MCF 10A (cell line): Measurements from ENCODE around the gene SCAANT1. TPM values are rescaled to one million over a fixed set of nuclear protein-coding genes. Genes with fewer than 3 reads are reported as not detected.
A peak's percentile ranks its signal among the peaks of the same experiment; 100 is the strongest.

Experiments
- BruUV-seq: library from RNA; stranded (reverse); fragments of 400-500 nt; replicated peaks from 2 replicates; lab custom pipeline; 2021; lab: Mats Ljungman, UMichigan
- CTCF ChIA-PET: fragments of 300-600 bp; sonication (Branson Sonifier 250); formaldehyde crosslinking; extraction: SDS; loops from one replicate; lab custom pipeline; 2021; ENCODE audit warnings: antibody characterized with exemption, inconsistent platforms; lab: Yijun Ruan, JAX
- POLR2A ChIA-PET: fragments of 300-600, 350-650 bp; sonication (Branson Sonifier 250); formaldehyde crosslinking; extraction: SDS; loops from one replicate; lab custom pipeline; 2020; ENCODE audit warnings: antibody characterized with exemption, inconsistent platforms; lab: Yijun Ruan, JAX
- DNase-seq: peaks from one replicate; pipeline ENCODE4 v3.0.0-alpha.2; 2018; ENCODE audit not compliant: unreplicated experiment
- H3K27ac Mint-ChIP-seq: one replicate; pipeline ENCODE4 v1.8.0; 2022; ENCODE audit warnings: mild to moderate bottlenecking, low read depth, mixed read lengths; ENCODE audit not compliant: unreplicated experiment
- H3K27me3 Mint-ChIP-seq: one replicate; pipeline ENCODE4 v1.8.0; 2022; ENCODE audit warnings: mixed read lengths; ENCODE audit not compliant: insufficient read depth, unreplicated experiment
- H3K36me3 Mint-ChIP-seq: one replicate; pipeline ENCODE4 v1.8.0; 2022; ENCODE audit warnings: mild to moderate bottlenecking, moderate library complexity, mixed read lengths; ENCODE audit not compliant: insufficient read depth, unreplicated experiment
- H3K4me1 Mint-ChIP-seq: one replicate; pipeline ENCODE4 v1.8.0; 2022; ENCODE audit warnings: mixed read lengths; ENCODE audit not compliant: insufficient read depth, unreplicated experiment
- H3K4me3 Mint-ChIP-seq: one replicate; pipeline ENCODE4 v1.8.0; 2022; ENCODE audit warnings: mild to moderate bottlenecking, moderate library complexity, mixed read lengths; ENCODE audit not compliant: unreplicated experiment
- H3K9me3 Mint-ChIP-seq: one replicate; pipeline ENCODE4 v1.8.0; 2022; ENCODE audit warnings: mixed read lengths; ENCODE audit not compliant: unreplicated experiment
- intact Hi-C: fragments of 100-400 bp; cut with micrococcal nuclease; formaldehyde crosslinking; loops from 2 replicates; pipeline ENCODE4 v1.14.1; 2022
- total RNA-seq: library from RNA; stranded (reverse); gene quantifications from 2 replicates; pipeline ENCODE4 v1.2.3, GENCODE V29; 2022
- TF ChIP-seq, protein P1 (sequence below): fragments of 200-600 bp; IDR thresholded peaks from one replicate; pipeline ENCODE4 v1.8.0; 2022; ENCODE audit warnings: antibody characterized with exemption, mild to moderate bottlenecking; ENCODE audit not compliant: unreplicated experiment

The SCAANT1 gene
- total RNA-seq, 1 experiment from 2014 or later = not detected

DNA sequence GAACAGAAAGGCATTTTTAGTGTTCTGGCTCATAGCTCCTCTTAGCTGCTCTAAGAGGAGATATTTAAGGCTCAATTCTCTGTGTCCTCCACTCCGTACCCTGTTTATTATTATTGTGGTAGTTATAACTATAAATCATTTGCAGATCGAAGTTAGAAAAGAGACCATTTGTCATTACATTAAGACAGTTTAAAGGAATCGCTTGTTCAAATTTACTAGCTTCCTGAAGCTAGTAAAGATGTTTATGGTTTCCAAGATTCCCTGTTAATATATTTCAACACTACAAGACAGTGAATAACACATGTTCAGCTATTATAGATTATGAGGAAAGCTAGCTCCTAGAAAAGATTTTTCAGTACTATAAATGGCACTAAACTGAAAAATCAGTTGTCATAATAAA, 35.9 kb downstream of the SCAANT1 start:
- CTCF ChIA-PET = interaction anchor here (0.7 kb wide), 1 partner anchor 29 kb away, joined by 3 read pairs; no protein-coding TSS in a partner anchor
- H3K27me3 Mint-ChIP-seq = no peaks in the 10 kb centered on the region
- no peak overlapping the region for H3K27ac Mint-ChIP-seq
- DNase-seq = no peak
- TF ChIP-seq, protein P1, sequence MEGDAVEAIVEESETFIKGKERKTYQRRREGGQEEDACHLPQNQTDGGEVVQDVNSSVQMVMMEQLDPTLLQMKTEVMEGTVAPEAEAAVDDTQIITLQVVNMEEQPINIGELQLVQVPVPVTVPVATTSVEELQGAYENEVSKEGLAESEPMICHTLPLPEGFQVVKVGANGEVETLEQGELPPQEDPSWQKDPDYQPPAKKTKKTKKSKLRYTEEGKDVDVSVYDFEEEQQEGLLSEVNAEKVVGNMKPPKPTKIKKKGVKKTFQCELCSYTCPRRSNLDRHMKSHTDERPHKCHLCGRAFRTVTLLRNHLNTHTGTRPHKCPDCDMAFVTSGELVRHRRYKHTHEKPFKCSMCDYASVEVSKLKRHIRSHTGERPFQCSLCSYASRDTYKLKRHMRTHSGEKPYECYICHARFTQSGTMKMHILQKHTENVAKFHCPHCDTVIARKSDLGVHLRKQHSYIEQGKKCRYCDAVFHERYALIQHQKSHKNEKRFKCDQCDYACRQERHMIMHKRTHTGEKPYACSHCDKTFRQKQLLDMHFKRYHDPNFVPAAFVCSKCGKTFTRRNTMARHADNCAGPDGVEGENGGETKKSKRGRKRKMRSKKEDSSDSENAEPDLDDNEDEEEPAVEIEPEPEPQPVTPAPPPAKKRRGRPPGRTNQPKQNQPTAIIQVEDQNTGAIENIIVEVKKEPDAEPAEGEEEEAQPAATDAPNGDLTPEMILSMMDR = no peak
- POLR2A ChIA-PET = interaction anchor here (3.1 kb wide), 1 partner anchor 12 kb away, joined by 13 read pairs; the partner anchor contains the start of genes ATXN7 and THOC7
- no peak overlapping the region for H3K4me3 Mint-ChIP-seq
- intact Hi-C loops = no loop called here
- no peaks in the 10 kb centered on the region for H3K9me3 Mint-ChIP-seq
- no peaks in the 10 kb centered on the region for H3K36me3 Mint-ChIP-seq
- no TSS peak for BruUV-seq
- H3K4me1 Mint-ChIP-seq = peaks cover 22% of the 10 kb centered on the region

DNA sequence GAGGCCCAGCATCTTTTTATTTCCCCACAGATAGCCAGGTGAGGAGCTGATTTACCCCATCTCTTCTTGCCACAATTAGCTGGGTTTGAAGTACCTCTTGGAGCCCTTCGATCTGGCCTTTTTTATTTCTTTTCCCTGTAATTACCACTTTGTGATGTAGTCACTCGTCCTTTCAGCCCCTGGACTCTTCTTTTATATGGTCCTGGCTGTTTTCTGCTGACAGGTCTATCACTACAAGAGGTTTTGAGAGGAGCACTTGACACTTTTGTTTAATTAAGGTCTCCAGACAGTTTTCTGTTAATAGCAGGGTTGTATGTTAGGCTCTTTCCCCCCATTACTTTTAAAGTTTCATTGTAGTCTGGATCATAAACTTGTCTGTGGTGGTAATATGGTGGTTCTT, 36.7 kb downstream of the SCAANT1 start:
- Mint-ChIP-seq H3K27me3 (no peaks in the 10 kb centered on the region), H3K4me3 (no peak overlapping the region), H3K9me3 (no peaks in the 10 kb centered on the region)

DNA sequence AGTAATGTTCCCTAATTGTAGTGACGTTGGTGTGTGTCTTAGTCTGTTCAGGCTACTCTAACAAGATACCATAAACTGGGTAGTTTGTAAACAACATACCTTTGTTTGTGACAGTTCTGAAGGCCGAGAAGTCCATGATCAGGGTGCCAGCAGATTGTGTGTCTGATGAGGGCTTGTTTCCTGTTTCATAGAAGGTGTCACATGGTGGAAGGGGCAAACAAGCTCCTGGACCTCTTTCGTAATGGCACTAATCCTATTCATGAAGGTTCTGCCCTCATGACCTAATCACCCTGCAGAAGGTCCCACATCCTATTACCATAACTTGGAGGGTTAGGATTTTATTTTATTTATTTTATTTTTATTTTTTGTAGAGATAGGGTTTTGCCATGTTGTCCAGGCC, 37.4 kb downstream of the SCAANT1 start:
- CTCF ChIA-PET = interaction anchor here (0.7 to 1.3 kb wide), 5 partner anchors 9 to 634 kb away, joined by 3 to 4 read pairs (median 4); no protein-coding TSS in a partner anchor
- H3K4me1 Mint-ChIP-seq = peaks cover 26% of the 10 kb centered on the region
- no TSS peak for BruUV-seq
- TF ChIP-seq, protein P1 = no peak
- DNase-seq = no peak
- no peaks in the 10 kb centered on the region for H3K9me3 Mint-ChIP-seq
- H3K4me3 Mint-ChIP-seq = no peak overlapping the region
- no peaks in the 10 kb centered on the region for H3K27me3 Mint-ChIP-seq
- no peaks in the 10 kb centered on the region for H3K36me3 Mint-ChIP-seq
- intact Hi-C loops = no loop called here
- POLR2A ChIA-PET = interaction anchor here (1.1 to 3.1 kb wide), 2 partner anchors 11 to 37 kb away, joined by 3 to 13 read pairs; partner anchors contain the start of genes ATXN7 and THOC7
- H3K27ac Mint-ChIP-seq = no peak overlapping the region

More for the DNA sequence above, 36.7 kb downstream of the SCAANT1 start:
- Mint-ChIP-seq H3K36me3 (no peaks in the 10 kb centered on the region), H3K4me1 (peaks cover 26% of the 10 kb centered on the region), H3K27ac (no peak overlapping the region)
- POLR2A ChIA-PET = interaction anchor here (1.1 to 3.1 kb wide), 2 partner anchors 12 to 36 kb away, joined by 3 to 13 read pairs; partner anchors contain the start of genes ATXN7 and THOC7
- TF ChIP-seq, protein P1 = no peak
- intact Hi-C loops = no loop called here
- no TSS peak for BruUV-seq
- CTCF ChIA-PET = interaction anchor here (0.7 kb wide), 2 partner anchors 30 to 87 kb away, joined by 3 to 4 read pairs; no protein-coding TSS in a partner anchor
- DNase-seq = no peak

DNA sequence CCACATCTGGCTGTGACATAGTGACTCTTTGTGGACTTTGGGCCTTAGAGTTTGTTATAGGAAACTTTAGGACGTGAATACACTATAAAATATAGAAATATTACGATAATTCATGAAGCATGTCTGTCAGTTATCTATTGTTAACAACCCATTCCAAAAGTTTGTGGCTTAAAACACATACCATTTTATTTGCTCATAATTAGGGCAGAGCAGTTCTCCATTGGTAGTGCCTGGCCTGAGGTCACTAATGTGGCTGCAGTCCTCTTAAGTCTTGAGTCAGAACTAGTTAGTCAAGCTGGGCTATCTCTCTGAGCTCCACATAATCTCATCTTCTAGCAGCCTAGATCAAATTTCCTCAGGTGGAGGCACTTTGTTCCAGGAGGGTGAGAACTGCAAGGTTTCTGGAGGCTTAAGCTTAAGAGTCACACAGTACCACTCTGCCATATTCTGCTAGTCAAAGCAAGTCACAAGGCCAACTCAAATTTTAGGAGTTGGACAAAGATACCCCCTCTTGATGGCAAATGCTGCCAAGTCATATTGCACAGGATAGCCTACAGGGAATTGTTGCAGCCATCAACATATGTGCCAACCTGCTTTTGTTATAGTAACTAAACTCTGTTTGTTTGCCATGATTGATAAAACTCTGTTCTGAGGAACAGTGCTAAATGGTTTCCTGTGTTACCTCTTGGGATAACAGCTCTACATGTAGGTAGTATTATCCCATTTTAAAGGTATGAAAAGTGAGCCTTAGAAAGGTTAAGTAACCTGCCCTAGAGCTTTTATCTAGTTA, 39.9 kb downstream of the SCAANT1 start:
- DNase-seq = peak; percentile 57
- H3K9me3 Mint-ChIP-seq = no peaks in the 10 kb centered on the region
- no peak overlapping the region for H3K4me3 Mint-ChIP-seq
- TF ChIP-seq, protein P1 = no peak
- H3K36me3 Mint-ChIP-seq = no peaks in the 10 kb centered on the region
- POLR2A ChIA-PET = interaction anchor here (0.6 to 1.5 kb wide), 2 partner anchors 8 to 22 kb away, joined by 3 to 4 read pairs; no protein-coding TSS in a partner anchor
- H3K4me1 Mint-ChIP-seq = peaks cover 14% of the 10 kb centered on the region
- peak overlapping the region; percentile 6 for H3K27ac Mint-ChIP-seq
- no peaks in the 10 kb centered on the region for H3K27me3 Mint-ChIP-seq
- intact Hi-C loops = no loop called here
- BruUV-seq = no TSS peak
- CTCF ChIA-PET = interaction anchor here (0.5 kb wide), 1 partner anchor 26 kb away, joined by 7 read pairs; no protein-coding TSS in a partner anchor
